ENCODE results near the gene RBM8A.

RBM8A gene

GRCh38 chr1:145918144-145918991, 8.9 kb downstream of the RBM8A start, which contains the start of gene PEX11B:
Gene PEX11B (minus strand): TSS chr1:145918717. CDS start chr1:145918688, 29 bp downstream.
- DNase-seq (ENCODE audit: low spot score), result peak; percentile 90

- no peak for DNase-seq (ENCODE audit: low spot score)
Measured at GRCh38 chr1:145917595-145917994, 9.7 kb downstream of the RBM8A start.

- no peak for DNase-seq (ENCODE audit: low spot score)
Measured at GRCh38 chr1:145916745-145917144, 10.5 kb downstream of the RBM8A start.

GRCh38 chr1:145912128-145912641, 15.1 kb downstream of the RBM8A start:
- no peak for DNase-seq (ENCODE audit: low spot score)

GRCh38 chr1:145908653-145909052, 18.6 kb downstream of the RBM8A start:
- no peak for DNase-seq (ENCODE audit: low spot score)

- DNase-seq (ENCODE audit: low spot score), result no peak
Measured at GRCh38 chr1:145906954-145907753, 20.1 kb downstream of the RBM8A start.

- no peak for DNase-seq (ENCODE audit: low spot score)
Measured at GRCh38 chr1:145901312-145902021, 25.8 kb downstream of the RBM8A start.

- no peak for DNase-seq (ENCODE audit: low spot score)
Measured at GRCh38 chr1:145898756-145899155, 28.5 kb downstream of the RBM8A start.

- DNase-seq (ENCODE audit: low spot score), result no peak
Measured at GRCh38 chr1:145897969-145898368, 29.3 kb downstream of the RBM8A start.

- no peak for DNase-seq (ENCODE audit: low spot score)
Measured at GRCh38 chr1:145895471-145895870, 31.8 kb downstream of the RBM8A start.

- no peak for DNase-seq (ENCODE audit: low spot score)
Measured at GRCh38 chr1:145893306-145894055, 33.8 kb downstream of the RBM8A start.

- DNase-seq (ENCODE audit: low spot score), result no peak
Measured at GRCh38 chr1:145892486-145893087, 34.7 kb downstream of the RBM8A start.

- DNase-seq (ENCODE audit: low spot score), result peak; percentile 92
Measured at GRCh38 chr1:145891587-145892485, 35.4 kb downstream of the RBM8A start.

GRCh38 chr1:145891143-145891542, 36.1 kb downstream of the RBM8A start:
- no peak for DNase-seq (ENCODE audit: low spot score)

- DNase-seq (ENCODE audit: low spot score), result no peak
Measured at GRCh38 chr1:145889722-145890121, 37.6 kb downstream of the RBM8A start.

GRCh38 chr1:145887631-145888030, 39.7 kb downstream of the RBM8A start:
- DNase-seq (ENCODE audit: low spot score), result no peak

- no peak for DNase-seq (ENCODE audit: low spot score)
Measured at GRCh38 chr1:145886816-145887215, 40.5 kb downstream of the RBM8A start.

GRCh38 chr1:145886390-145886789, 40.9 kb downstream of the RBM8A start:
- DNase-seq (ENCODE audit: low spot score), result no peak

GRCh38 chr1:145885738-145886287, 41.5 kb downstream of the RBM8A start, which contains the start of gene ANKRD35:
Gene ANKRD35 (minus strand): TSS chr1:145885866. CDS start chr1:145885758, 108 bp downstream.
- peak; percentile 90 for DNase-seq (ENCODE audit: low spot score)

Measured in AG08396 (cell line).